ENCODE data around the gene PMPCB.

PMPCB gene

DNA sequence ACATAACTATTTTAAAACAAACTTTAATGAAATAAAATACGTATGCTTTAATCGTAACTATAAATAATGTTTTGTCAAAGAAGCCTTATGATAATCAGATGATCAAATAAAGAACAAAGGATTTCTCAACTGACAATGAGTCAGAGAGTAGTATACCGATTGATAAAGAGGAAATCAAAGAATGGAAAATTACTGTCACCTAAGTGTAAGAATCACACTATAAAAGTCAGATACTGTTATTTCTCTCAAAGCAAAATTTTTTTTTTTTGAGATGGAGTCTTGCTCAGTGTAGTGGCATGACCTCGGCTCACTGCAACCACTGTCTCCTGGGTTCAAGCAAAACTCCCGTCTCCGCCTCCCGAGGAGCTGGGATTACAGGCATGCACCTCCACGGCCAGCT is 28.5 kb downstream of the PMPCB start:
- in situ Hi-C loops (cut with HindIII; ENCODE audit: low sequenced_read_pairs): no loop called here

DNA sequence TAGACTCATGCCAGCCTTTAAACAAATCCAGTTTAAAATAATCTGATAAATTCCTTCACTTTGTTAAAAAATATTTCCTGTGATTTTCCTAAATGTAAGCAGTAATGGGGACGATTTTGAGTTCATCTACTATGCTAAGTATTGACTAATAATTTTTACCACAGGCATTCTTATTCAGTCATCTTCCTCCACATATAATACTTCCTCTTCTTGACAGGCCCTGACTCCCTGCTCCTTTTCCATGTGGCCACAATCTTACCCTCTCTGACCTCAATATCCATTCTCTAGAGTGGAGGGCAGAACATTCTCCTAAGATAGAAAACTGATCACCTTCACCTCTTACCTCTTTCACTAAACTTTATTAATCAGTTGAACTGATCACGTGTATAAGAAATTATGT is 39.5 kb downstream of the PMPCB start:
- in situ Hi-C loops (cut with HindIII; ENCODE audit: low sequenced_read_pairs): no loop called here

DNA sequence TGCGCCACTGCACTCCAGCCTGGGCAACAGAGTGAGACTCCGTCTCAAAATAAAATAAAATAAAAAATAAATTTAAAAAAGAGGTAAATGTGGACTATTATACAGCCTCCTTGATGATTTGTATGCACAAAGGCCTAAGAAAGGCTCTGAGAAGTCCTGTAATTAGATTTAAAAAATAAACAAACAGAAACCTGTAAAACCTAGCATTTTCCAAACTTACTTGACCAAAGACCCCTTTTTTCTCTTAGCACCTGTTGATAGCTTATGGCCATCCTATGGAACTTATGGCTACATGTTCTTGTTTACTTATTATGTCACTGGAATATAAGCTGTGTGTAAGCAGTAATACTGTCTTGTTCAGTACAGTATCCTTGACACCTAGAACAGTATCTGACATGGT is 41.6 kb downstream of the PMPCB start:
- in situ Hi-C loops (cut with HindIII; ENCODE audit: low sequenced_read_pairs): no loop called here

DNA sequence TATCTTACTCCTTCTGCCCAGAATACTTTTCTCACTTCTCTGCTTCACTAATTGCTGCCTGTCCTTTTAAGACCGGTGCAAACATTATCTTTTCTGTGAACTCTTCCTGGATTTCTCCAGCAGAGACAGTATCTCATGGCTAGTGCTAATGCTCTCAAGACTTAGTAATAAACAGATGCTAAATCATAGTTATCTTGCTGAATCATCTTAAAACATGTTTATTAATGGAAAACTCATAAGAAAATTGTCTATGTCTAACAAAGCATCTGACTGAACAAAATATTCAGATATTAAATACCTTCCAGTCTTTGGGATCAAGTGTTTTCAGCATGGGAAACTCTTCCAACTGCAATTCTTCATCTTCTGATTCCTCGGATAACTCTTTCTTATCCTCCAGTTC is 44.2 kb downstream of the PMPCB start:
- in situ Hi-C loops (cut with HindIII; ENCODE audit: low sequenced_read_pairs): loop anchor here (5.0 kb wide), 1 partner anchor 34 kb away; no protein-coding TSS in a partner anchor

DNA sequence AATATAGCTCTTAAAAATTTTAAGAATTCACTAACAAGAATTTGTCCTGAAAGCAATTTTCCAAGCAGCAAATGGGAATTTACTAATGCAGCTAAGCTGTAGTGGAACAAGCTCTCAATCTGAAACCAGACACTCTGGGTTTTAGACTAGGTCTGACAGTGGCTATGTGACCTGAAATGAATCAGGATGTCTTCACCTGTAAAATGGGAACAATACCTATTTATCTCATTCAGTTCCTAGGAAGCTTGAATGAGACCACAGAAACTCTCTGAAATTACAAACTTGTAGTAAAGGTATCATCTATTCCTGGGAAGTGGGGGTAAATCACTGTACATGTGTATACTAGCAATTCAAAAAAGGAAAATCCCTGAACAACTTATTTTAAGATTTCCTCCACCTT is 46.1 kb downstream of the PMPCB start:
- in situ Hi-C loops (cut with HindIII; ENCODE audit: low sequenced_read_pairs): loop anchor here (5.0 kb wide), 1 partner anchor 36 kb away; no protein-coding TSS in a partner anchor

DNA sequence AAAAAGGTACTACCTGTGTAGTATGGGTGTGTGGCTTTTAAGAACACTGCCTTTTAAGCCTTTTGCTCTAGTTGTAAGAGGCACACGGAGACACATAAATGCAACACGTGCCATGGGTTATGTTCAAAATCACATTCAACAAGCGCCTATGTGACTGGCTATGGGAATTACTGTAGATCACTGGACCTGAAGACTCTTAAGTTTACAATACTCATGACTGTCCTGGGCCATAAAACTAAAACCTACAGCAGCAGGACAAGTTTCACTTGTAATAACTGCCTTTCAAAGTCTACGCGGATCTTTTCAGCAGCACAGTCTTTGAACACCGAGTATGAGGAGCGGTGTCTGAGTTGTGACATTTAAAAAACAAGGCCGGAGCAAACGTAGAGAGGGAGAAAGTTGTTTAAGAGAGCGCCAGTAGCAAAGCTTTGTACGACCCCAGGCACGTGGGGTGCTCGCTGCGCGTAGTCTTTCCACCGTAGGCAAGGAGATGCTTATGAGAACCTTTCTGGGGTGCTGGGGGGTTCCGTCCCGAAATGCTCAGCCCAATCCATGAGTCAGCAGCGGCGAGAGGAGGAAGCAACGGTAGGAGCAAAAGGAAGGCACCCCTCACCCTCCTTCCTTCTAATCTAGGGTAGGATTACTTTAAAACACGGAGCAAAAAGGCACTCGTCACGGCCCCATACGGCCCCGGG is 46.7 kb downstream of the PMPCB start:
- in situ Hi-C loops (cut with HindIII; ENCODE audit: low sequenced_read_pairs): loop anchor here (5.0 kb wide), 1 partner anchor 37 kb away; no protein-coding TSS in a partner anchor

DNA sequence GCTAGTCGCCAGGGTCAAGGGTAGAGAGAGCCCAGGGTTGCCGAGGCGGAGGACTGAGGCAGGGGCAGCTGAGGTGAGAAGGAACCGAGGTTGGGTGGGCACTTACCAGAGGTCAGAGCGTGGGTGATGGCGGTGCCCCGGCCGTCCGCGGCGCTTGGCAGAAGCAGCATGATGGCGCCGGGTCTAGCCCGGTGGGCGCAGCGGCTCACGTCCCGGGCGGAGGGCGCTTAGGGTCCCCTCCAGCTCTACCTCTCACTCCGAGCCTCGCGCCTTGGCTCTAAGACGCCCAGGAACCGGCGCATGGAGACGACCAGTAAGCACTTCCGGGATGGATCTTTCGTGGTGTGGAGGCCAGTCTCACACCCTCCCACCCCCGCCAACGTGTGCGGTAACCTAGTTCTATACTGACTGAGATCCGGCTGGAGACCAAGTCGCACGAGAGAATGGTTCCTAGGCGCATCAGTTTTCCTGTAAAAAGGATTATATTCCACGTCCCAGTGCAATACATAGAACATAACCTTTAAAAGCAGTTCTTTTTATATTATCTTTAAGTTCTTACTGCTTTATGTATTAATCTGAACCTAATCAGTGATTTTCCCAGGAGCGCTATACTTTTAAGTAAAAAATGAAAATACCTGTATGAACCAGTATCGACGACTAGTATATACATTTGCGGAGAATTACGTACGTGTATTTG is 47.4 kb downstream of the PMPCB start, which contains the start of gene DNAJC2:
Gene DNAJC2, minus strand, starts transcription at position 315 of the 697 bp plus-strand sequence. Its CDS starts 145 bp downstream, at position 170.
- in situ Hi-C loops (cut with HindIII; ENCODE audit: low sequenced_read_pairs): loop anchor here (5.0 kb wide), 1 partner anchor 37 kb away; no protein-coding TSS in a partner anchor

DNA sequence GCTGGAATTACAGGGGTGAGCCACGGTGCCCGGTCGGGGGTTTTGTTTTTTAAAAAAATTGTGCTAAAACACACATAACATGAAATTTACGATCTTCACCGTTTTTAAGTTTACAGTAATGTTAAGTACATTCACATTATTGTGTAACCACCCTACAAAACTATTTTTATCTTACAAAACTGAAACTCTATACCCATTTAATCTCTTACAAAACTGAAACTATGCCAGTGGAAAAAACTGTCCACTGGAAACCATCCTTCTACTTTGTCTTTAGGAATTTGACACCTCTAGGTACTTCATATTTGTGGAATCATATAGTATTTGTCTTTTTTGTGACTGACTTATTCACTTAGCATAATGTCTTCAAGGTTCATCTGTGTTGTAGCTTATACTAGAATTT is 49.2 kb downstream of the PMPCB start:
- in situ Hi-C loops (cut with HindIII; ENCODE audit: low sequenced_read_pairs): no loop called here

DNA sequence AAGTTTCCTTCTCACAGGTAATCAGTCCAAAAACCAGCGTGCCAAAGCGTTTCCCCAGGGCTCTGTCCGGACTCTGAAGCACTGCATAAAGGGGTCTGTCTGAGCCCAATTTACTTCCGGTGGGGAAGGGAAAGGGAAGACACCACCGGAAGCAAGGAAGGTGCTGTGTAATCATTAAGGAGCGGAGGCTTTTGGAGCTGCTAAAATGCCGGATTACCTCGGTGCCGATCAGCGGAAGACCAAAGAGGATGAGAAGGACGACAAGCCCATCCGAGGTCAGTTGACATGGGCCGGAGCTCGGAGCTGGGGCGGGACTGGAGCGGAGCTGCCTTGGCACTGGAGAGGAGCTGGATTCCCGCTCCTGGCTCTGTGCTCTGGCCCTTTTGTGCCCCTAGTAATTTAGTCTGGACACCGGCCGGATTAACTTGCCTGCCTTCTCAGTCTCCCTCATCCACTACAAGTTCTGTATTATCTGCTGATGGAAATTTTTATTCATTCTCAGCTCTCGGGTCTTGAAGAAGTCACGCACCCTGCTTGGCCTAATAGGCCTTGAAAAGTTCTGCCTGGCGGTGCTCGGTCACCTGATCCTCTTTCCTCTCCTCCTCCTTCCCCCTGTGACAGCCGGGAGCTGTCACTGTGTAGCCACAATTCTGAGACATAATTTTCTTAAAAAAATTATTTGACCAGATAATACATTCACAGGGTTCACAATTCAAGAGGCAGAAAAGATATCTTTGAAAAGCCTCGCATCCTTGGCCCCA is 50.5 kb downstream of the PMPCB start, which contains the start of gene PSMC2:
Gene PSMC2, plus strand, starts transcription at position 137 of the 761 bp plus-strand sequence. Its CDS starts 69 bp downstream, at position 206.
- in situ Hi-C loops (cut with HindIII; ENCODE audit: low sequenced_read_pairs): no loop called here

DNA sequence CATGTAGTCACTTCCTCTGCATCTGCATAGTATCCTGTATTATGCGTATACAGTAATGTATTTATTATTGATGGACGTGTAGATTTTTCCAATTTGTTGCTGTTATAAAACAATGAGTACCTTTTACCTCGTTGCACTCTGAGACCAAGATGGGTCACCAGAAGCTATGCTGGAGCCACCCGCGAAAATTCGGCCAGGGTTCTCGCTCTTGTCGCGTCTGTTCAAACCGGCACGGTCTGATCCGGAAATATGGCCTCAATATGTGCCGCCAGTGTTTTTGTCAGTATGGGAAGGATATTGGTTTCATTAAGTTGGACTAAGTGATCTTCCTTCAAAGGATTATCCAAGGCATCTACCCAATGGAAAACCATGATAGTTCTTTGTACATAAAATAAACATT is 51.2 kb downstream of the PMPCB start:
- in situ Hi-C loops (cut with HindIII; ENCODE audit: low sequenced_read_pairs): no loop called here

DNA sequence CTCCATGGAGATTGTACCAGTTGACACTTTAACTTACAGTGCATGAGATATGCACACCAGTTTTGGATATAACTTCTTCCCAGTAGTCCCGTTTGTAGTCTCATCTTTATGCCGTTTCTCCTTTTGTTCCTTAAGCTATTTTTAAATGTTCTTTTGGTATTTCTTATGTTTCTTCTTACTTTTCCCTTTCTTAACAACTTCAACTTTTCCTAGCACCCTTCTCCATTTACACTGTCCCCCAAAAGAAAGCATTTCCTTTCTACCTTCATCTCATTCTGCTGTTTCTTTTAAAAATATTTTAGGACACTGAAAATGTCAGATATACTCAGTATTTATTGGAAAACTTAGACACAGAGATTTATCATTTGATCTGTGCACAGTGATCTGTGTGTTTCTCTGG is 51.7 kb downstream of the PMPCB start:
- in situ Hi-C loops (cut with HindIII; ENCODE audit: low sequenced_read_pairs): no loop called here

DNA sequence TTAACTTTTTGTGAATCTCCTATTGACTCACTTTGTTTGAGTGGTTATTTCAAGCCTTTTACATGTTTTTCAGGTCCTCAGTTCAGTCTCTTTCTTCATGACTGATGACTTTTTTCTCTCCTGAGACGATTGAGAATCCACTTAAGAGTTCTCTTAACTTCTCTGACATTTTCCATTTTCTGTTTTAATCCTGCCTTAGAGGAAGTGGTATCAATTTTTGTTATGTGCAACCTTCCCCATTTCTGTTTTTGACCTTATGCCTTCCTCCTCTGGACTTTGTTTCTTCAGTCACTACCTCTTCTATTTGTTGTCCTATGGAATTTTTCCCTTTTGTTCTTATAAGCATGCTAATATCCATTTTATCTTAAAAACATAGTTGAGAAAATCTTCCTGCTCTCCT is 52.6 kb downstream of the PMPCB start:
- in situ Hi-C loops (cut with HindIII; ENCODE audit: low sequenced_read_pairs): no loop called here

Measured in endothelial cell of hepatic sinusoid (primary cell).